Ovary (tissue), 9 donors: ENCODE data around the gene APOD. TPM values are rescaled to one million over a fixed set of nuclear protein-coding genes. Genes with fewer than 3 reads are reported as not detected.

Source experiments
- DNase-seq, 5 donors: peaks; one replicate each; pipeline ENCODE4 v3.0.0-alpha.2; 2019 to 2020
- H3K27ac ChIP-seq, 2 donors: fragments of 200-600 bp; one replicate each; pipeline versions ENCODE4 v1.5.1 to v1.8.0; 2019 to 2022
- H3K27me3 ChIP-seq: fragments of 200-600 bp; one replicate; pipeline ENCODE4 v1.8.0; 2022
- H3K36me3 ChIP-seq: fragments of 200-600 bp; sonication (generic); one replicate; pipeline ENCODE4 v1.5.1; 2019
- H3K4me1 ChIP-seq: one replicate; pipeline ENCODE4 v1.8.1; 2013; ENCODE audit warnings: mild to moderate bottlenecking, moderate library complexity; ENCODE audit not compliant: insufficient read depth
- H3K4me3 ChIP-seq: fragments of 200-600 bp; sonication (generic); one replicate; pipeline ENCODE4 v1.5.1; 2017
- H3K9me3 ChIP-seq, 2 donors: fragments of 200-600 bp in 1 of 2; sonication (generic) in 1 of 2; one replicate each; pipeline versions ENCODE4 v1.5.1 to v1.8.1; 2013 to 2019; ENCODE audit warnings: mild to moderate bottlenecking in 1 of 2, moderate library complexity in 1 of 2
- CTCF ChIP-seq, 3 donors: fragments of 450-650 bp in 2 of 3; fragments of 200-600 bp in 1 of 3; IDR thresholded peaks; one replicate each; pipeline versions ENCODE4 v1.5.1 to v1.8.0; 2016 to 2022; ENCODE audit warnings: antibody characterized with exemption in 3 of 3, mild to moderate bottlenecking in 1 of 3
- EP300 ChIP-seq: sonication (generic); formaldehyde crosslinking; IDR thresholded peaks from one replicate; pipeline ENCODE4 v1.6.1; 2017; ENCODE audit warnings: antibody characterized with exemption
- POLR2A ChIP-seq: fragments of 450-650 bp; IDR thresholded peaks from one replicate; pipeline ENCODE4 v1.6.1; 2017; ENCODE audit warnings: antibody characterized with exemption, mild to moderate bottlenecking, moderate library complexity
- WGBS, 3 donors: extraction: QIAGEN DNeasy Blood & Tissue Kit in 1 of 3; methylation state at CpG; one replicate each; pipeline versions ENCODE4 v1.1.5 to v1.1.7; 2013 to 2017; 5-methylcytosine and 5-hydroxymethylcytosine counted together
- intact Hi-C, 4 donors: fragments of 100-400 bp; cut with DNase I; formaldehyde crosslinking; loops; one replicate each; pipeline versions ENCODE4 v1.11.0 to v1.15.1; 2022 to 2023
- polyA plus RNA-seq, 2 donors: library from polyadenylated mRNA; stranded (reverse); fragments of 200-250 nt in 1 of 2; fragments of 350-450 nt in 1 of 2; fragmentation: Illumina TruSeq in 1 of 2; extraction: RNeasy Lipid Tissue Mini Kit (QIAGEN cat#74804) in 1 of 2; gene quantifications; one replicate each; pipeline ENCODE4 v1.2.3, GENCODE V29; 2013 to 2014
- total RNA-seq, 7 donors: library from RNA; depleted of rRNA in 2 of 7; stranded (reverse); fragments of >200 nt in 2 of 7; fragmentation: NEBNext Ultra II Directional in 3 of 7; extraction: Animal tissue kit (Norgen Biotek cat#: 25700) in 3 of 7; gene quantifications; one replicate each; pipeline versions ENCODE4 v1.1.0 to v1.2.4, GENCODE V29; 2016 to 2023
- donor health status: DM: no; HTN: no; CAD: no; lungs with moderate emphysema.
- donor health status: DM: no; HTN: no; CAD: no.
- donor health status: Bipolar disorder and iron deficiency.
- donor health status: DM: yes; HTN: yes; CAD: no.
- donor health status: DM: no; HTN: no; CAD: no.
- donor health status: DM: yes; HTN: yes; CAD: no.

The APOD gene
- total and polyA plus RNA-seq, 9 donors, result 38.0 to 748 (median 101) TPM

GRCh38 chr3:195532345-195532744 is 51.4 kb downstream of the APOD start:
- H3K36me3 ChIP-seq, result no peaks in the 10 kb centered on the region
- no peak for TF ChIP-seq POLR2A
- TF ChIP-seq CTCF (IDR thresholded peaks at IDR 0.05), result no peak
- no peak for TF ChIP-seq EP300
- no peak for DNase-seq
- H3K4me1 ChIP-seq, result peaks cover 3% of the 10 kb centered on the region
- intact Hi-C loops, result no loop called here
- H3K4me3 ChIP-seq, result no peak overlapping the region
- no peak overlapping the region for H3K27ac ChIP-seq
- WGBS, 3 donors, result 38 to 59% (median 57%) methylated on average over 3 of the region's 3 CpGs
- H3K9me3 ChIP-seq, result no peaks in the 10 kb centered on the region
- H3K27me3 ChIP-seq, result no peaks in the 10 kb centered on the region

GRCh38 chr3:195531683-195532082 is 52.1 kb downstream of the APOD start:
- intact Hi-C loops, result no loop called here
- no peaks in the 10 kb centered on the region for H3K27me3 ChIP-seq
- no peaks in the 10 kb centered on the region for H3K9me3 ChIP-seq
- H3K4me1 ChIP-seq, result peaks cover 3% of the 10 kb centered on the region
- no peak for DNase-seq
- TF ChIP-seq EP300, result no peak
- TF ChIP-seq POLR2A, result no peak
- TF ChIP-seq CTCF (IDR thresholded peaks at IDR 0.05), result no peak
- H3K27ac ChIP-seq, result no peak overlapping the region
- no peak overlapping the region for H3K4me3 ChIP-seq
- WGBS, 3 donors, result 87 to 93% (median 88%) methylated on average over 5 of the region's 5 CpGs
- no peaks in the 10 kb centered on the region for H3K36me3 ChIP-seq

- TF ChIP-seq EP300, result no peak
- TF ChIP-seq CTCF (IDR thresholded peaks at IDR 0.05), result no peak
- no peak for TF ChIP-seq POLR2A
- 97 to 98% (median 97%) methylated on average over 4 of the region's 4 CpGs for WGBS, 3 donors
Measured at GRCh38 chr3:195526492-195526891, 57.2 kb downstream of the APOD start.

GRCh38 chr3:195524171-195524896 is 59.4 kb downstream of the APOD start:
- Histone ChIP-seq H3K4me1 (no peaks in the 10 kb centered on the region), H3K27me3 (no peaks in the 10 kb centered on the region), H3K9me3 (no peaks in the 10 kb centered on the region), H3K4me3 (no peak overlapping the region), H3K27ac (no peak overlapping the region), H3K36me3 (no peaks in the 10 kb centered on the region)
- 86 to 90% (median 86%) methylated on average over 14 of the region's 14 CpGs for WGBS, 3 donors
- intact Hi-C loops, result loop anchor here in 3 of 4 donors (5.0 to 10.0 kb wide), 4 partner anchors 70 to 840 kb away; partner anchors contain the start of genes XXYLT1 (in 2 of the 3), ACAP2 (in 1 of the 3) and FAM43A (in 1 of the 3)
- TF ChIP-seq CTCF (IDR thresholded peaks at IDR 0.05) (no peak), EP300 (no peak), POLR2A (no peak)
- no peak for DNase-seq

More at GRCh38 chr3:195526492-195526891, 57.2 kb downstream of the APOD start:
- no peaks in the 10 kb centered on the region for H3K27me3 ChIP-seq
- no peaks in the 10 kb centered on the region for H3K36me3 ChIP-seq
- H3K27ac ChIP-seq, result no peak overlapping the region
- DNase-seq, result no peak
- intact Hi-C loops, result loop anchor here in 2 of 4 donors (10.0 kb wide), 3 partner anchors 72 to 842 kb away; partner anchors contain the start of genes ACAP2 (in 1 of the 2) and FAM43A (in 1 of the 2)
- no peaks in the 10 kb centered on the region for H3K4me1 ChIP-seq
- H3K9me3 ChIP-seq, result no peaks in the 10 kb centered on the region
- no peak overlapping the region for H3K4me3 ChIP-seq
